Kidney (tissue), 14 donors: ENCODE measurements around the gene ZNF667. TPM values are rescaled to one million over a fixed set of nuclear protein-coding genes. Genes with fewer than 3 reads are reported as not detected.

Experiments used
- DNase-seq, 5 donors: peaks; one replicate each; pipeline ENCODE4 v3.0.0-alpha.2; 2013 to 2020
- FAIRE-seq: peaks from 2 replicates; lab custom pipeline; 2012; peaks lifted over from hg19 to GRCh38; lab: Jason Lieb, UNC
- H3K27ac ChIP-seq, 2 donors: one replicate each; pipeline ENCODE4 v1.7.0; 2013; ENCODE audit warnings: low read depth in 2 of 2, low read length in 2 of 2, inconsistent platforms in 1 of 2
- H3K27me3 ChIP-seq: one replicate; pipeline ENCODE4 v1.7.1; 2013; ENCODE audit warnings: low read length, inconsistent platforms; ENCODE audit not compliant: control insufficient read depth, insufficient read depth
- H3K36me3 ChIP-seq, 3 donors: one replicate each; pipeline versions ENCODE4 v1.7.0 to v1.7.1; 2013; ENCODE audit warnings: low read length in 3 of 3, control low read depth in 1 of 3, inconsistent platforms in 1 of 3; ENCODE audit not compliant: insufficient read depth in 3 of 3, control insufficient read depth in 2 of 3
- H3K4me1 ChIP-seq, 3 donors: one replicate each; pipeline versions ENCODE4 v1.7.0 to v1.7.1; 2013; ENCODE audit warnings: low read length in 3 of 3, inconsistent platforms in 1 of 3, low read depth in 1 of 3; ENCODE audit not compliant: control insufficient read depth in 2 of 3, insufficient read depth in 2 of 3
- H3K4me3 ChIP-seq, 3 donors: one replicate each; pipeline versions ENCODE4 v1.7.0 to v1.8.1; 2013; ENCODE audit warnings: low read length in 3 of 3, control low read depth in 1 of 3, inconsistent platforms in 1 of 3
- H3K9ac ChIP-seq, 3 donors: one replicate each; pipeline versions ENCODE4 v1.7.0 to v1.7.1; 2013; ENCODE audit warnings: low read length in 3 of 3, control low read depth in 1 of 3, inconsistent platforms in 1 of 3
- H3K9me3 ChIP-seq, 3 donors: one replicate each; pipeline versions ENCODE4 v1.7.0 to v1.7.1; 2013; ENCODE audit warnings: low read length in 3 of 3, control low read depth in 1 of 3, inconsistent platforms in 1 of 3; ENCODE audit not compliant: control insufficient read depth in 2 of 3, insufficient read depth in 1 of 3
- intact Hi-C: fragments of 100-400 bp; cut with DNase I; formaldehyde crosslinking; loops from one replicate; pipeline ENCODE4 v1.11.1; 2022
- polyA plus RNA-seq: library from polyadenylated mRNA; stranded (reverse); fragments of 350-450 nt; fragmentation: Illumina TruSeq; extraction: RNeasy Lipid Tissue Mini Kit (QIAGEN cat#74804); gene quantifications from one replicate; pipeline ENCODE4 v1.2.3, GENCODE V29; 2014; ENCODE audit warnings: low read depth, low replicate concordance; ENCODE audit not compliant: insufficient read depth
- total RNA-seq: library from RNA; stranded (reverse); fragmentation: NEBNext Ultra II Directional; extraction: Animal tissue kit (Norgen Biotek cat#: 25700); gene quantifications from one replicate; pipeline ENCODE4 v1.2.1, GENCODE V29; 2021
- TF ChIP-seq, protein P1 (sequence below): IDR thresholded peaks from 3 replicates; pipeline ENCODE4 v1.5.1; 2012; ENCODE audit warnings: mild to moderate bottlenecking, moderate library complexity, borderline replicate concordance; ENCODE audit not compliant: insufficient read depth; ENCODE audit errors: extremely low read depth
- donor health status: control.
- donor health status: control.
- donor health status: control.
- donor health status: control.
- donor health status: control.
- donor health status: DM: yes; HTN: yes; CAD: no.
- donor health status: Normal renal cell carcinoma (clear cell type).

ZNF667 gene
- total and polyA plus RNA-seq, 2 donors from 2014 or later, result 2.9 to 8.5 TPM

DNA sequence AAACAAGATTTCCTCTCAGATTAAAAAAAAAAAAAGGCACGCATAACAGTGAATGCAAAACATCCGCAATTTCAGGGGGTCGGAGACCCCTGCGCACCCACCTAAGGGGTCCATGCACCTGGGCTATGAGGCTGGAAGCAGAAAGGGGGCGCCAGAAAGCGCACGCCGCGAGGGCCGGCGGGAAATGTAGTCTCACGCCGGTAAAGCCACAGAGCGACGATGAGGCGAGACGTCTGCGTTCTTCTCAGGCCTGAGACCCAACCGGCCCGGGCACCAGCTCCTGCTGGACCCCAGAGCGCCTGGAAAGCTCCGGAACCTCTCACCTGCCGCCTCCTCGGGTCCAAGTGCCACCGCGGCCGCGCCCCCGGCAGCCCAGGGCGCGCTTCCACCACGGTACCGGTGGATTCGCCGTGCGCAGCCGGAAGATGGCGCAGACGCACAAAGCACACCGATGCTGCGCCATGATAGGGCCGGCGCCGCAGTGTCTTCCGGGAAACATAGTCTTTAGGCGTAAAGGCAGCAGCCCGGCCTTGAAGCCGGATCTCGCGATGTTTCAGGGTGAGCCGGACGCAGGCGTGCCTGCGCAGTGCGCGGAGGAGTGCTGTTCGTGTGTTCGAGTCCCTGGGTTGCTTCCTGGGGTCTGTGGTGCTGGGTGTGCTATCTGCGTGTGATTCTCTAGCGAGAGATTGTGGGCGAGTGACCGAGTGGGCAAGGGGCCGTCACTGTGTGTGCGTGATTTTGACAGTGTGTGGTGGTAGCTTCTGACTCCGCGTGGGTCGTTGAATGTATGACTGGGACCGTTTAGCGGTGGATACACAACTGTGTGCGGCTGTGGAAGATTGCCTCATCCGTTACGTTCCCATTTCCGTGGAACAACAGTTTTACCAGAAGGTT, 83.8 kb downstream of the ZNF667 start, which contains the start of gene ZNF582:
Gene ZNF582 (minus strand): TSS at position 416 of the 894 bp plus-strand sequence. CDS start 1,782 bp downstream, outside the sequence.
- intact Hi-C loops, result no loop called here
- FAIRE-seq, result no peak

More for the DNA sequence above, 83.8 kb downstream of the ZNF667 start, which contains the start of gene ZNF582:
- Histone ChIP-seq H3K36me3 (peaks cover 0 to 8% (median 2%) of the 10 kb centered on the region in 3 donors), H3K4me1 (peaks cover 0 to 8% (median 3%) of the 10 kb centered on the region in 3 donors), H3K4me3 (peak within 1 kb of the TSS; percentile 98 to 99 (median 99)), H3K9me3 (no peaks in the 10 kb centered on the region), H3K27ac (peak within 1 kb of the TSS; percentile 95 to 96), H3K27me3 (no peaks in the 10 kb centered on the region), H3K9ac (peak within 1 kb of the TSS; percentile 84 to 97 (median 95))
- TF ChIP-seq, protein P1, sequence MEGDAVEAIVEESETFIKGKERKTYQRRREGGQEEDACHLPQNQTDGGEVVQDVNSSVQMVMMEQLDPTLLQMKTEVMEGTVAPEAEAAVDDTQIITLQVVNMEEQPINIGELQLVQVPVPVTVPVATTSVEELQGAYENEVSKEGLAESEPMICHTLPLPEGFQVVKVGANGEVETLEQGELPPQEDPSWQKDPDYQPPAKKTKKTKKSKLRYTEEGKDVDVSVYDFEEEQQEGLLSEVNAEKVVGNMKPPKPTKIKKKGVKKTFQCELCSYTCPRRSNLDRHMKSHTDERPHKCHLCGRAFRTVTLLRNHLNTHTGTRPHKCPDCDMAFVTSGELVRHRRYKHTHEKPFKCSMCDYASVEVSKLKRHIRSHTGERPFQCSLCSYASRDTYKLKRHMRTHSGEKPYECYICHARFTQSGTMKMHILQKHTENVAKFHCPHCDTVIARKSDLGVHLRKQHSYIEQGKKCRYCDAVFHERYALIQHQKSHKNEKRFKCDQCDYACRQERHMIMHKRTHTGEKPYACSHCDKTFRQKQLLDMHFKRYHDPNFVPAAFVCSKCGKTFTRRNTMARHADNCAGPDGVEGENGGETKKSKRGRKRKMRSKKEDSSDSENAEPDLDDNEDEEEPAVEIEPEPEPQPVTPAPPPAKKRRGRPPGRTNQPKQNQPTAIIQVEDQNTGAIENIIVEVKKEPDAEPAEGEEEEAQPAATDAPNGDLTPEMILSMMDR, result peak; percentile 87
- DNase-seq, result peak; percentile 96 to 99 (median 98)

Other genes starting within 250 kb of the ZNF667 start
- 0.54 TPM for gene EDDM13, start 204.6 kb downstream of the ZNF667 start, total RNA-seq
- gene EDDM13, start 204.6 kb downstream of the ZNF667 start, polyA plus RNA-seq, result 1.6 TPM
- gene ZSCAN5A, start 162.5 kb downstream of the ZNF667 start, total RNA-seq, result 18.1 TPM
- 11.9 TPM for gene ZSCAN5A, start 162.5 kb downstream of the ZNF667 start, polyA plus RNA-seq
- 5.0 TPM for gene ZNF582, start 83.8 kb downstream of the ZNF667 start, total RNA-seq
- 3.8 TPM for gene ZNF582, start 83.8 kb downstream of the ZNF667 start, polyA plus RNA-seq
- 7.2 TPM for gene ZNF583, start 73.0 kb downstream of the ZNF667 start, total RNA-seq
- 2.5 TPM for gene ZNF583, start 73.0 kb downstream of the ZNF667 start, polyA plus RNA-seq
- gene ZNF471, start 30.5 kb upstream of the ZNF667 start, total RNA-seq, result 9.3 TPM
- gene ZNF471, start 30.5 kb upstream of the ZNF667 start, polyA plus RNA-seq, result 2.6 TPM
- 11.6 TPM for gene ZFP28, start 61.6 kb upstream of the ZNF667 start, total RNA-seq
- 3.4 TPM for gene ZFP28, start 61.6 kb upstream of the ZNF667 start, polyA plus RNA-seq
- gene ZNF470, start 90.1 kb upstream of the ZNF667 start, total RNA-seq, result 6.6 TPM
- 5.1 TPM for gene ZNF470, start 90.1 kb upstream of the ZNF667 start, polyA plus RNA-seq
- 7.6 TPM for gene ZNF71, start 118.0 kb upstream of the ZNF667 start, total RNA-seq
- 3.5 TPM for gene ZNF71, start 118.0 kb upstream of the ZNF667 start, polyA plus RNA-seq
- 0.47 TPM for gene SMIM17, start 165.8 kb upstream of the ZNF667 start, total RNA-seq
- gene SMIM17, start 165.8 kb upstream of the ZNF667 start, polyA plus RNA-seq, result not detected
- gene ZNF835, start 194.4 kb upstream of the ZNF667 start, total RNA-seq, result 5.3 TPM
- 1.7 TPM for gene ZNF835, start 194.4 kb upstream of the ZNF667 start, polyA plus RNA-seq